Measurements from ENCODE around the gene SAMD4B. TPM values are rescaled to one million over a fixed set of nuclear protein-coding genes. Genes with fewer than 3 reads are reported as not detected.

The SAMD4B gene
- total RNA-seq, 1 experiment from 2014 or later: 80.4 TPM

- H3K36me3 ChIP-seq (ENCODE audit: low read depth, low read length): no peaks in the 10 kb centered on the region
- intact Hi-C loops (cut with micrococcal nuclease): no loop called here
- CTCF ChIA-PET: no interaction called here
Observed at GRCh38 chr19:39333507-39333906, 8.7 kb upstream of the SAMD4B start.

DNA sequence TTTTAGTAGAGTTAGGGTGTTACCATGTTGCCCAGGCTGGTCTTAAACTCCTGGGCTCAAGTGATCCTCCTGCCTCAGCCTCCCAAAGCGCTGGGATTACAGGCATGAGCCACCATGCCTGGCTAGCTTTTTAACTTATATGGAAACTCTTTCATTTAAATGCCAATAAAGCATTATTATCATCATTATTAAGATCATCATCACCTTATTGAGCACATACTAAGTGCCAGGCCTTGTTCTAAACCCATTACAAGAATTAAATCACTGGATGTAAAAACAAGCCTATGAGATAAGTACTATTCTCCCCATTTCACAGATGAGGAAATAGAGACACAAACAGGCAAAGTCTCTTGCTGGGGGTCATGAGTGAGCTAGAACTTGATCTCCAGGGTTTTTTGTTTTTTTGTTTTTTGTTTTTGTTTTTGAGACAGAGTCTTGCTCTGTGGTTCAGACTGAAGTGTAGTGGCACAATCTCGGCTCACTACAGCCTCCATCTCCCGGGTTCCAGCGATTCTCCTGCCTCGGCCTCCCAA lies 7.7 kb upstream of the SAMD4B start:
- Histone ChIP-seq H3K79me2 (ENCODE audit: low read length) (no peaks in the 10 kb centered on the region), H3K4me3 (ENCODE audit: low read length) (no peak overlapping the region), H3K27ac (ENCODE audit: low read length) (no peak overlapping the region), H4K20me1 (ENCODE audit: low read length) (no peaks in the 10 kb centered on the region), H3K9me3 (ENCODE audit: low read length) (no peaks in the 10 kb centered on the region), H3K4me1 (ENCODE audit: insufficient read depth, low read length) (no peaks in the 10 kb centered on the region), H3K9me2 (replicated peaks; ENCODE audit: low read length) (no peaks in the 10 kb centered on the region), H3K4me2 (ENCODE audit: low read length) (no peak overlapping the region), H2AFZ (ENCODE audit: low read length) (no peak overlapping the region), H3K27me3 (ENCODE audit: low read length) (no peaks in the 10 kb centered on the region), H3F3A (ENCODE audit: low read length, unreplicated experiment) (no peaks in the 10 kb centered on the region), H3K9ac (ENCODE audit: low read length) (no peak overlapping the region), H3K36me3 (ENCODE audit: low read depth, low read length) (no peaks in the 10 kb centered on the region)
- ChIA-PET CTCF (no interaction called here), POLR2A (ENCODE audit: unreplicated experiment) (no interaction called here)
- ATAC-seq (no peak), DNase-seq (no peak)
- BruUV-seq (replicated peaks): no TSS peak
- intact Hi-C loops (cut with micrococcal nuclease): no loop called here
- TF ChIP-seq CTCF (conservative IDR thresholded peaks at IDR 0.05; ENCODE audit: low read depth, low read length) (no peak), EZH2phosphoT487 (IDR thresholded peaks at IDR 0.05; ENCODE audit: borderline replicate concordance, low read length) (no peak), EZH2 (IDR thresholded peaks at IDR 0.05; ENCODE audit: low read length, unreplicated experiment) (no peak)

More at GRCh38 chr19:39333507-39333906, 8.7 kb upstream of the SAMD4B start:
- H2AFZ ChIP-seq (ENCODE audit: low read length): no peak overlapping the region
- H3K79me2 ChIP-seq (ENCODE audit: low read length): no peaks in the 10 kb centered on the region
- ATAC-seq: no peak
- H3K4me1 ChIP-seq (ENCODE audit: insufficient read depth, low read length): no peaks in the 10 kb centered on the region
- POLR2A ChIA-PET (ENCODE audit: unreplicated experiment): no interaction called here
- H3F3A ChIP-seq (ENCODE audit: low read length, unreplicated experiment): no peaks in the 10 kb centered on the region
- H3K9ac ChIP-seq (ENCODE audit: low read length): no peak overlapping the region
- H4K20me1 ChIP-seq (ENCODE audit: low read length): no peaks in the 10 kb centered on the region
- TF ChIP-seq EZH2 (IDR thresholded peaks at IDR 0.05; ENCODE audit: low read length, unreplicated experiment) (no peak), EZH2phosphoT487 (IDR thresholded peaks at IDR 0.05; ENCODE audit: borderline replicate concordance, low read length) (no peak), CTCF (conservative IDR thresholded peaks at IDR 0.05; ENCODE audit: low read depth, low read length) (no peak)
- no peak for DNase-seq
- no peaks in the 10 kb centered on the region for H3K27me3 ChIP-seq (ENCODE audit: low read length)
- no peak overlapping the region for H3K4me2 ChIP-seq (ENCODE audit: low read length)
- H3K4me3 ChIP-seq (ENCODE audit: low read length): no peak overlapping the region
- H3K9me3 ChIP-seq (ENCODE audit: low read length): no peaks in the 10 kb centered on the region
- H3K27ac ChIP-seq (ENCODE audit: low read length): no peak overlapping the region
- no TSS peak for BruUV-seq (replicated peaks)
- no peaks in the 10 kb centered on the region for H3K9me2 ChIP-seq (replicated peaks; ENCODE audit: low read length)

GRCh38 chr19:39335168-39335548 lies 7.1 kb upstream of the SAMD4B start:
- Histone ChIP-seq H3K27ac (ENCODE audit: low read length) (no peak overlapping the region), H3K4me3 (ENCODE audit: low read length) (no peak overlapping the region), H3K9me3 (ENCODE audit: low read length) (no peaks in the 10 kb centered on the region), H3K9me2 (replicated peaks; ENCODE audit: low read length) (no peaks in the 10 kb centered on the region), H3F3A (ENCODE audit: low read length, unreplicated experiment) (no peaks in the 10 kb centered on the region), H2AFZ (ENCODE audit: low read length) (no peak overlapping the region), H3K4me2 (ENCODE audit: low read length) (no peak overlapping the region), H3K4me1 (ENCODE audit: insufficient read depth, low read length) (no peaks in the 10 kb centered on the region), H3K27me3 (ENCODE audit: low read length) (no peaks in the 10 kb centered on the region), H3K9ac (ENCODE audit: low read length) (no peak overlapping the region), H3K79me2 (ENCODE audit: low read length) (no peaks in the 10 kb centered on the region), H3K36me3 (ENCODE audit: low read depth, low read length) (no peaks in the 10 kb centered on the region), H4K20me1 (ENCODE audit: low read length) (no peaks in the 10 kb centered on the region)
- POLR2A ChIA-PET (ENCODE audit: unreplicated experiment): no interaction called here
- no peak for TF ChIP-seq CTCF (conservative IDR thresholded peaks at IDR 0.05; ENCODE audit: low read depth, low read length)
- no peak for TF ChIP-seq EZH2 (IDR thresholded peaks at IDR 0.05; ENCODE audit: low read length, unreplicated experiment)
- TF ChIP-seq EZH2phosphoT487 (IDR thresholded peaks at IDR 0.05; ENCODE audit: borderline replicate concordance, low read length): no peak
- CTCF ChIA-PET: no interaction called here
- intact Hi-C loops (cut with micrococcal nuclease): no loop called here
- DNase-seq (no peak), ATAC-seq (no peak)
- no TSS peak for BruUV-seq (replicated peaks)

All from PC-3 (cell line).